Measurements from ENCODE around the gene PADI3.

PADI3 gene

GRCh38 chr1:17208546-17208945, 40.4 kb upstream of the PADI3 start:
- H3K79me2 ChIP-seq (ENCODE audit: insufficient read depth, low read length), result no peaks in the 10 kb centered on the region
- H3K9ac ChIP-seq (ENCODE audit: low read length), result no peak overlapping the region
- no peak overlapping the region for H2AFZ ChIP-seq (ENCODE audit: low read length)
- H3K9me3 ChIP-seq (ENCODE audit: low read length), result no peaks in the 10 kb centered on the region
- H3K4me2 ChIP-seq (ENCODE audit: low read length), result no peak overlapping the region
- H4K20me1 ChIP-seq (ENCODE audit: insufficient read depth, low read length), result no peaks in the 10 kb centered on the region
- no peaks in the 10 kb centered on the region for H3K27me3 ChIP-seq (ENCODE audit: insufficient read depth, low read length)
- no peaks in the 10 kb centered on the region for H3K36me3 ChIP-seq (ENCODE audit: insufficient read depth, low read length)
- TF ChIP-seq EZH2 (IDR thresholded peaks at IDR 0.05; ENCODE audit: borderline replicate concordance, low read length) (no peak), CTCF (IDR thresholded peaks at IDR 0.05; ENCODE audit: low read length) (no peak)
- no peak overlapping the region for H3K27ac ChIP-seq (ENCODE audit: low read depth, low read length, poor library complexity, severe bottlenecking)
- H3K4me1 ChIP-seq (ENCODE audit: insufficient read depth, low read length, severe bottlenecking), result no peaks in the 10 kb centered on the region
- no peak overlapping the region for H3K4me3 ChIP-seq (ENCODE audit: low read depth, low read length, poor library complexity, severe bottlenecking)
- H3K9me2 ChIP-seq (ENCODE audit: low read depth, low read length), result no peaks in the 10 kb centered on the region
- H3F3A ChIP-seq (ENCODE audit: insufficient read depth, low read length), result no peaks in the 10 kb centered on the region

- no peaks in the 10 kb centered on the region for H3K9me2 ChIP-seq (ENCODE audit: low read depth, low read length)
- H3K27me3 ChIP-seq (ENCODE audit: insufficient read depth, low read length), result no peaks in the 10 kb centered on the region
- H4K20me1 ChIP-seq (ENCODE audit: insufficient read depth, low read length), result no peaks in the 10 kb centered on the region
- no peaks in the 10 kb centered on the region for H3K9me3 ChIP-seq (ENCODE audit: low read length)
- no peak overlapping the region for H3K9ac ChIP-seq (ENCODE audit: low read length)
- no peaks in the 10 kb centered on the region for H3K36me3 ChIP-seq (ENCODE audit: insufficient read depth, low read length)
- H3F3A ChIP-seq (ENCODE audit: insufficient read depth, low read length), result no peaks in the 10 kb centered on the region
- H2AFZ ChIP-seq (ENCODE audit: low read length), result no peak overlapping the region
- H3K4me1 ChIP-seq (ENCODE audit: insufficient read depth, low read length, severe bottlenecking), result no peaks in the 10 kb centered on the region
- H3K4me3 ChIP-seq (ENCODE audit: low read depth, low read length, poor library complexity, severe bottlenecking), result no peak overlapping the region
- H3K4me2 ChIP-seq (ENCODE audit: low read length), result no peak overlapping the region
- TF ChIP-seq CTCF (IDR thresholded peaks at IDR 0.05; ENCODE audit: low read length), result no peak
- no peak for TF ChIP-seq EZH2 (IDR thresholded peaks at IDR 0.05; ENCODE audit: borderline replicate concordance, low read length)
- no peaks in the 10 kb centered on the region for H3K79me2 ChIP-seq (ENCODE audit: insufficient read depth, low read length)
- no peak overlapping the region for H3K27ac ChIP-seq (ENCODE audit: low read depth, low read length, poor library complexity, severe bottlenecking)
Observed at GRCh38 chr1:17209430-17209829, 39.5 kb upstream of the PADI3 start.

GRCh38 chr1:17210176-17210575, 38.7 kb upstream of the PADI3 start:
- Histone ChIP-seq H3K36me3 (ENCODE audit: insufficient read depth, low read length) (no peaks in the 10 kb centered on the region), H3K9me2 (ENCODE audit: low read depth, low read length) (no peaks in the 10 kb centered on the region), H3K27ac (ENCODE audit: low read depth, low read length, poor library complexity, severe bottlenecking) (no peak overlapping the region), H3K4me3 (ENCODE audit: low read depth, low read length, poor library complexity, severe bottlenecking) (no peak overlapping the region), H3K9me3 (ENCODE audit: low read length) (no peaks in the 10 kb centered on the region), H3K27me3 (ENCODE audit: insufficient read depth, low read length) (no peaks in the 10 kb centered on the region; the same call in 1 of the 2 replicates), H2AFZ (ENCODE audit: low read length) (no peak overlapping the region), H3K4me1 (ENCODE audit: insufficient read depth, low read length, severe bottlenecking) (no peaks in the 10 kb centered on the region), H3K79me2 (ENCODE audit: insufficient read depth, low read length) (no peaks in the 10 kb centered on the region), H3K4me2 (ENCODE audit: low read length) (no peak overlapping the region), H3K9ac (ENCODE audit: low read length) (no peak overlapping the region), H3F3A (ENCODE audit: insufficient read depth, low read length) (no peaks in the 10 kb centered on the region), H4K20me1 (ENCODE audit: insufficient read depth, low read length) (no peaks in the 10 kb centered on the region)
- TF ChIP-seq CTCF (IDR thresholded peaks at IDR 0.05; ENCODE audit: low read length) (no peak), EZH2 (IDR thresholded peaks at IDR 0.05; ENCODE audit: borderline replicate concordance, low read length) (no peak)

Measured in OCI-LY1 (cell line).